ENCODE data around the gene HDAC9. TPM values are rescaled to one million over a fixed set of nuclear protein-coding genes. Genes with fewer than 3 reads are reported as not detected.

Gene HDAC9
- total and polyA plus RNA-seq, 2 donors, result 4.8 to 12.2 TPM

- H3K9me3 ChIP-seq (ENCODE audit: control insufficient read depth in 2 of 2, insufficient read depth in 1 of 2, low read length in 1 of 2), result no peaks in the 10 kb centered on the region
- 96% methylated on average over 5 of the region's 5 CpGs for WGBS
- no peaks in the 10 kb centered on the region for H3K27me3 ChIP-seq (ENCODE audit: control insufficient read depth in 2 of 2, insufficient read depth in 1 of 2, low read length in 1 of 2)
- no peak overlapping the region for H3K4me3 ChIP-seq (ENCODE audit: low read length in 2 of 2)
- H3K36me3 ChIP-seq (ENCODE audit: control insufficient read depth in 2 of 2, insufficient read depth in 2 of 2, low read length in 1 of 2), result no peaks in the 10 kb centered on the region
- DNase-seq (ENCODE audit: low read depth in 6 of 9, low spot score in 9 of 9), result no peak
- H3K4me1 ChIP-seq (ENCODE audit: control insufficient read depth in 2 of 2, insufficient read depth in 2 of 2, low read length in 2 of 2), result no peaks in the 10 kb centered on the region
- H3K27ac ChIP-seq (ENCODE audit: low read depth in 1 of 2, low read length in 1 of 2), result no peak overlapping the region
These were observed 35.0 kb downstream of the HDAC9 start for GRCh38 chr7:18530224-18531179.

GRCh38 chr7:18531539-18531938 is 36.0 kb downstream of the HDAC9 start:
- Histone ChIP-seq H3K36me3 (ENCODE audit: control insufficient read depth in 2 of 2, insufficient read depth in 2 of 2, low read length in 1 of 2) (no peaks in the 10 kb centered on the region), H3K27me3 (ENCODE audit: control insufficient read depth in 2 of 2, insufficient read depth in 1 of 2, low read length in 1 of 2) (no peaks in the 10 kb centered on the region), H3K4me3 (ENCODE audit: low read length in 2 of 2) (no peak overlapping the region), H3K27ac (ENCODE audit: low read depth in 1 of 2, low read length in 1 of 2) (no peak overlapping the region), H3K9me3 (ENCODE audit: control insufficient read depth in 2 of 2, insufficient read depth in 1 of 2, low read length in 1 of 2) (no peaks in the 10 kb centered on the region), H3K4me1 (ENCODE audit: control insufficient read depth in 2 of 2, insufficient read depth in 2 of 2, low read length in 2 of 2) (no peaks in the 10 kb centered on the region)
- no peak for DNase-seq (ENCODE audit: low read depth in 6 of 9, low spot score in 9 of 9)
- WGBS, result 96% methylated on average over 3 of the region's 3 CpGs

- no peaks in the 10 kb centered on the region for H3K27me3 ChIP-seq (ENCODE audit: control insufficient read depth in 2 of 2, insufficient read depth in 1 of 2, low read length in 1 of 2)
- H3K4me1 ChIP-seq (ENCODE audit: control insufficient read depth in 2 of 2, insufficient read depth in 2 of 2, low read length in 2 of 2), result no peaks in the 10 kb centered on the region
- no peak for DNase-seq (ENCODE audit: low read depth in 6 of 9, low spot score in 9 of 9)
- no peaks in the 10 kb centered on the region for H3K36me3 ChIP-seq (ENCODE audit: control insufficient read depth in 2 of 2, insufficient read depth in 2 of 2, low read length in 1 of 2)
- no peaks in the 10 kb centered on the region for H3K9me3 ChIP-seq (ENCODE audit: control insufficient read depth in 2 of 2, insufficient read depth in 1 of 2, low read length in 1 of 2)
- 93% methylated on average over 2 of the region's 2 CpGs for WGBS
- H3K4me3 ChIP-seq (ENCODE audit: low read length in 2 of 2), result no peak overlapping the region
- no peak overlapping the region for H3K27ac ChIP-seq (ENCODE audit: low read depth in 1 of 2, low read length in 1 of 2)
These were observed 37.3 kb downstream of the HDAC9 start for GRCh38 chr7:18532813-18533212.

GRCh38 chr7:18534481-18534880 is 38.9 kb downstream of the HDAC9 start:
- Histone ChIP-seq H3K4me1 (ENCODE audit: control insufficient read depth in 2 of 2, insufficient read depth in 2 of 2, low read length in 2 of 2) (no peaks in the 10 kb centered on the region), H3K9me3 (ENCODE audit: control insufficient read depth in 2 of 2, insufficient read depth in 1 of 2, low read length in 1 of 2) (no peaks in the 10 kb centered on the region), H3K36me3 (ENCODE audit: control insufficient read depth in 2 of 2, insufficient read depth in 2 of 2, low read length in 1 of 2) (no peaks in the 10 kb centered on the region), H3K4me3 (ENCODE audit: low read length in 2 of 2) (no peak overlapping the region), H3K27ac (ENCODE audit: low read depth in 1 of 2, low read length in 1 of 2) (no peak overlapping the region), H3K27me3 (ENCODE audit: control insufficient read depth in 2 of 2, insufficient read depth in 1 of 2, low read length in 1 of 2) (no peaks in the 10 kb centered on the region)
- DNase-seq (ENCODE audit: low read depth in 6 of 9, low spot score in 9 of 9), result no peak
- WGBS, result 95% methylated on average over 5 of the region's 5 CpGs

GRCh38 chr7:18535810-18536415 is 40.4 kb downstream of the HDAC9 start:
- Histone ChIP-seq H3K4me1 (ENCODE audit: control insufficient read depth in 2 of 2, insufficient read depth in 2 of 2, low read length in 2 of 2) (no peaks in the 10 kb centered on the region), H3K4me3 (ENCODE audit: low read length in 2 of 2) (no peak overlapping the region), H3K36me3 (ENCODE audit: control insufficient read depth in 2 of 2, insufficient read depth in 2 of 2, low read length in 1 of 2) (no peaks in the 10 kb centered on the region), H3K27ac (ENCODE audit: low read depth in 1 of 2, low read length in 1 of 2) (no peak overlapping the region), H3K27me3 (ENCODE audit: control insufficient read depth in 2 of 2, insufficient read depth in 1 of 2, low read length in 1 of 2) (no peaks in the 10 kb centered on the region), H3K9me3 (ENCODE audit: control insufficient read depth in 2 of 2, insufficient read depth in 1 of 2, low read length in 1 of 2) (no peaks in the 10 kb centered on the region)
- no peak for DNase-seq (ENCODE audit: low read depth in 6 of 9, low spot score in 9 of 9)
- WGBS, result 96% methylated on average over 2 of the region's 2 CpGs

- DNase-seq (ENCODE audit: low read depth in 6 of 9, low spot score in 9 of 9), result no peak
- H3K27ac ChIP-seq (ENCODE audit: low read depth in 1 of 2, low read length in 1 of 2), result no peak overlapping the region
- no peaks in the 10 kb centered on the region for H3K4me1 ChIP-seq (ENCODE audit: control insufficient read depth in 2 of 2, insufficient read depth in 2 of 2, low read length in 2 of 2)
- H3K9me3 ChIP-seq (ENCODE audit: control insufficient read depth in 2 of 2, insufficient read depth in 1 of 2, low read length in 1 of 2), result no peaks in the 10 kb centered on the region
- H3K36me3 ChIP-seq (ENCODE audit: control insufficient read depth in 2 of 2, insufficient read depth in 2 of 2, low read length in 1 of 2), result no peaks in the 10 kb centered on the region
- WGBS, result 93% methylated on average over 1 of the region's 1 CpG
- no peak overlapping the region for H3K4me3 ChIP-seq (ENCODE audit: low read length in 2 of 2)
- H3K27me3 ChIP-seq (ENCODE audit: control insufficient read depth in 2 of 2, insufficient read depth in 1 of 2, low read length in 1 of 2), result no peaks in the 10 kb centered on the region
These were observed 40.9 kb downstream of the HDAC9 start for GRCh38 chr7:18536486-18536885.

- Histone ChIP-seq H3K4me3 (ENCODE audit: low read length in 2 of 2) (no peak overlapping the region), H3K27ac (ENCODE audit: low read depth in 1 of 2, low read length in 1 of 2) (no peak overlapping the region), H3K27me3 (ENCODE audit: control insufficient read depth in 2 of 2, insufficient read depth in 1 of 2, low read length in 1 of 2) (no peaks in the 10 kb centered on the region), H3K4me1 (ENCODE audit: control insufficient read depth in 2 of 2, insufficient read depth in 2 of 2, low read length in 2 of 2) (no peaks in the 10 kb centered on the region), H3K36me3 (ENCODE audit: control insufficient read depth in 2 of 2, insufficient read depth in 2 of 2, low read length in 1 of 2) (no peaks in the 10 kb centered on the region), H3K9me3 (ENCODE audit: control insufficient read depth in 2 of 2, insufficient read depth in 1 of 2, low read length in 1 of 2) (no peaks in the 10 kb centered on the region)
- no peak for DNase-seq (ENCODE audit: low read depth in 6 of 9, low spot score in 9 of 9)
These were observed 43.2 kb downstream of the HDAC9 start for GRCh38 chr7:18538554-18539250.

GRCh38 chr7:18540396-18540795 is 44.8 kb downstream of the HDAC9 start:
- no peak overlapping the region for H3K4me3 ChIP-seq (ENCODE audit: low read length in 2 of 2)
- DNase-seq (ENCODE audit: low read depth in 6 of 9, low spot score in 9 of 9), result no peak
- no peaks in the 10 kb centered on the region for H3K9me3 ChIP-seq (ENCODE audit: control insufficient read depth in 2 of 2, insufficient read depth in 1 of 2, low read length in 1 of 2)
- no peak overlapping the region for H3K27ac ChIP-seq (ENCODE audit: low read depth in 1 of 2, low read length in 1 of 2)
- H3K27me3 ChIP-seq (ENCODE audit: control insufficient read depth in 2 of 2, insufficient read depth in 1 of 2, low read length in 1 of 2), result no peaks in the 10 kb centered on the region
- H3K4me1 ChIP-seq (ENCODE audit: control insufficient read depth in 2 of 2, insufficient read depth in 2 of 2, low read length in 2 of 2), result no peaks in the 10 kb centered on the region
- WGBS, result 99% methylated on average over 1 of the region's 1 CpG
- no peaks in the 10 kb centered on the region for H3K36me3 ChIP-seq (ENCODE audit: control insufficient read depth in 2 of 2, insufficient read depth in 2 of 2, low read length in 1 of 2)
